Natural killer cell treated with Interleukin-12 subunit alpha and Interleukin-12 subunit beta and Interleukin-15 and Interleukin-18, amount 100 ng/mL, for 72 hours (primary cell): Measurements from ENCODE around the gene CDRT15L2. TPM values are rescaled to one million over a fixed set of nuclear protein-coding genes. Genes with fewer than 3 reads are reported as not detected.
"Not testable (repeated sequence)": the region's sequence is repeated elsewhere in the genome, so short reads cannot be mapped to it uniquely, and the experiment has no call there.

ENCODE experiments used
- ATAC-seq, 2 donors: fragments of 150-1000 bp; cut with Tn5 transposase in 1 of 2; sonication (Bioruptor Pico), chemical (Tn5 transposase) in 1 of 2; 2 replicates each; pipeline ENCODE4 v1.10.0; 2021
- DNase-seq: peaks from one replicate; pipeline ENCODE4 v3.0.0; 2022; ENCODE audit warnings: low spot score
- H3K27ac Mint-ChIP-seq, 2 donors: 1 replicate in 1 of 2; 2 replicates in 1 of 2; pipeline ENCODE4 v1.8.0; 2022; ENCODE audit warnings: mixed read lengths in 2 of 2, mild to moderate bottlenecking in 1 of 2, moderate library complexity in 1 of 2
- H3K27me3 Mint-ChIP-seq, 2 donors: 1 replicate in 1 of 2; 2 replicates in 1 of 2; pipeline ENCODE4 v1.8.0; 2022; ENCODE audit warnings: mixed read lengths in 2 of 2
- H3K36me3 Mint-ChIP-seq: one replicate; pipeline ENCODE4 v1.8.0; 2022; ENCODE audit warnings: mixed read lengths
- H3K4me1 Mint-ChIP-seq, 2 donors: 1 replicate in 1 of 2; 2 replicates in 1 of 2; pipeline ENCODE4 v1.8.0; 2022; ENCODE audit warnings: low read depth in 2 of 2, mixed read lengths in 2 of 2, mild to moderate bottlenecking in 1 of 2
- H3K4me3 Mint-ChIP-seq: one replicate; pipeline ENCODE4 v1.8.0; 2022; ENCODE audit warnings: mixed read lengths
- H3K9me3 Mint-ChIP-seq: 2 replicates; pipeline ENCODE4 v1.8.0; 2022; ENCODE audit warnings: mixed read lengths
- total RNA-seq, 2 donors: library from RNA; stranded (reverse); gene quantifications; one replicate each; pipeline ENCODE4 v1.2.3, GENCODE V29; 2022

The CDRT15L2 gene
- total RNA-seq: not detected

DNA sequence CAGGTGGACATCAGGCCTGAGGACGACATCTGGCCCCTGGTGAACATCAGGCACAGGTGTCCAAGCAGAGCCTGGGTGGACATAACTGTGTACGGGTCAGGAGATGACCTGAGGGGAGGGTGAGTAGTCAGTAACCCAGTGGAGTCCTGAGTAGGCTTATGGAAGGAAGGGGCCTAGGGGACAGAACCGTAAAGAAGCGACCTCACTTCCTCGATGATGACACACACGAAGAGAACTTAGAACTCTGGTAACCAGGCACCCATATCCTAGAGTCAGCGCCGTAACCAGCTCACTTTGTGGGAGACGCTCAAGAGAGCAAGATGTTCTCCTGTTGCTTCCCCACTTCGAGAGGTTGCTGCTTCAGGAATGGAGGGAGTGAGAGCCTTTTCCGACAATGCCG is at the start of gene CDRT15L2:
CDRT15L2 (plus strand) TSS at position 301 of the 400 bp plus-strand sequence; CDS start at position 321, 20 bp downstream.
- H3K4me3 Mint-ChIP-seq, DNase-seq, H3K4me1 Mint-ChIP-seq, ATAC-seq, H3K27me3 Mint-ChIP-seq, H3K36me3 Mint-ChIP-seq, H3K27ac Mint-ChIP-seq, H3K9me3 Mint-ChIP-seq: not testable (repeated sequence)

DNA sequence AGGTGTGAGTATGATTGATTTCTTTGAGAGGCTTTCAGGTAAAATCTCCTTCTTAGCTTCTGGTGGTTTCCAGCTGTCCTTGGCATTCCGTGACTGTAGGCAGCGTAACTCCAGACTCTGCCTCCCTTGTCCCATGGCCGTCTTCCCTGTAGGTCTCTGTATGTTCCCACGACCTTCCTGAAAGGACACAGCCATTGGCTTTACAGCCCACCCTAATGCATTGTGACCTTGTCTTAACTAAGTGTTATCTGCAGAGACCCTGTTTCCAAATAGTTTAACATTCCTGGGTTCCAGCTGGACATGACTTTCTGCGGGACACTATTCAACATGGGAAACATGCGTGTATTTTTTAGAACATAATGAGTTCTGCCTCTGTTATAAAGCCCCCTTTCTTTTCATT is 49.4 kb upstream of the CDRT15L2 start:
- not testable (repeated sequence) for H3K9me3 Mint-ChIP-seq, DNase-seq, H3K36me3 Mint-ChIP-seq, H3K27me3 Mint-ChIP-seq, ATAC-seq
- Mint-ChIP-seq H3K4me3 (peak overlapping the region; percentile 78), H3K27ac (peak overlapping the region; percentile 79 to 93), H3K4me1 (peaks cover 11 to 12% of the 10 kb centered on the region in 2 donors)

- not testable (repeated sequence) for ATAC-seq, DNase-seq, H3K36me3 Mint-ChIP-seq, H3K9me3 Mint-ChIP-seq, H3K27me3 Mint-ChIP-seq
- peaks cover 11 to 13% of the 10 kb centered on the region in 2 donors for H3K4me1 Mint-ChIP-seq
- peak overlapping the region; percentile 65 to 90 for H3K27ac Mint-ChIP-seq
- H3K4me3 Mint-ChIP-seq: peak overlapping the region; percentile 82
Measured at GRCh38 chr17:20532544-20533090, 46.9 kb upstream of the CDRT15L2 start.

DNA sequence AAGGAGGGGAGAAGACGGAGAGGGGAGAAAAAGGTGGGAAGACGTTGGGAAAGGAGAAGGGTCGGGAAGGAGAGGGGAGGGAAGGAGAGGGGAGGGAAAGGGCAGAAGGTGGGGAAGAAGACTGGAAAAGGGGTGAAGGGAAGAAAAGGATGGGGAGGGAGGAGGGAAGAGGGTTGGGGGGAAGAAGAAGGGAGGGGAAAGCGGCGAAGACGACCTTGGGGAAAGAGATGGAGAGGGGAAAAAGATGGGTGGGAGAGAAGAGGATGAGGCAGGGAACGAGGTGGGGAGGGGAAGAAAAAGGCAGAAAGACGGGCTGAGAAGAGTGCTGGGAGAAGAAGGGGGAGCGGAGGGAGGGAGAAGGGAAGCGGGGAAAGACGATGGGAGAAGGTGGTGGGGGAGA is 46.3 kb upstream of the CDRT15L2 start:
- Mint-ChIP-seq H3K4me1 (peaks cover 11 to 13% of the 10 kb centered on the region in 2 donors), H3K4me3 (peak overlapping the region; percentile 82), H3K27ac (peak overlapping the region; percentile 65 to 90)
- DNase-seq, H3K27me3 Mint-ChIP-seq, ATAC-seq, H3K36me3 Mint-ChIP-seq, H3K9me3 Mint-ChIP-seq: not testable (repeated sequence)

GRCh38 chr17:20534711-20535550 is 44.6 kb upstream of the CDRT15L2 start:
- H3K36me3 Mint-ChIP-seq, DNase-seq, H3K9me3 Mint-ChIP-seq, ATAC-seq, H3K27me3 Mint-ChIP-seq, H3K4me3 Mint-ChIP-seq: not testable (repeated sequence)
- Mint-ChIP-seq H3K27ac (peak overlapping the region in 1 of 2 donors; percentile 56), H3K4me1 (peaks cover 11 to 13% of the 10 kb centered on the region in 2 donors)

- H3K27me3 Mint-ChIP-seq, H3K36me3 Mint-ChIP-seq, H3K27ac Mint-ChIP-seq, H3K9me3 Mint-ChIP-seq, H3K4me1 Mint-ChIP-seq, H3K4me3 Mint-ChIP-seq, DNase-seq: not testable (repeated sequence)
- peak in 1 of 2 donors; percentile 28 for ATAC-seq
Measured at GRCh38 chr17:20540414-20540813, 39.1 kb upstream of the CDRT15L2 start.

GRCh38 chr17:20540865-20541264 is 38.7 kb upstream of the CDRT15L2 start:
- H3K9me3 Mint-ChIP-seq, H3K27ac Mint-ChIP-seq, H3K4me3 Mint-ChIP-seq, ATAC-seq, H3K36me3 Mint-ChIP-seq, H3K4me1 Mint-ChIP-seq, H3K27me3 Mint-ChIP-seq, DNase-seq: not testable (repeated sequence)

DNA sequence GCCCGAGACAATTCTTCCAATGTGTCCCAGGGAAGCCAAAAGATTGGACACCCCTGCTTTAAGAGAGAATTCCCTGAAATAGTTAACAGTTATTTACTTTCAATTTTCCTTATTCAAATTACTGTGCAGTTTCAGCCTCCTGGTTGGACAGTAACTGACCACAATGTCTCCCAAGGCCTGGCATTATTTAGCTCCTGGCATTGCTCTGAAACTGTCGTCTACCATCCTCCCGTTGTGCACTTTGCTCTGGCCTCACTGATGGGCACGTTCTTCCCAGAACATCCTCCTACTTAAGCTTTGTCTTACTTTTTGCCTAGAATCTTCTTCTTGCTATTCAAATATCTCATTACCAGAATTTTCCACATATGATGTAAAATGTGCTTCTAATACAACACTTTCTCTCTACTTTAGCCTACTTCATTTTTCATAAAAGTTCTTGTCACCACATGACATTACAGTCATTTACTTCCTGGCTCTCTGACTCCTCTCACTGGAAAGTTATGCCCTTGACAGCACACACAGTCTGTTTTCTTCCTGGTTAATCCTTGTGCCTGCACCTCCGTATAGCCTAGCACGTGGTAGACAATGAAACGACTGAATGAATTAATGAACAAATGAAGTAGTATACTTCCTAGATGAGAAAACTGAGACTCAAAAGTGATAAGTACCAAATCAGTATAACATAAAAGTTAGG is 37.5 kb upstream of the CDRT15L2 start:
- H3K27me3 Mint-ChIP-seq, ATAC-seq, DNase-seq, H3K36me3 Mint-ChIP-seq, H3K9me3 Mint-ChIP-seq, H3K27ac Mint-ChIP-seq, H3K4me3 Mint-ChIP-seq, H3K4me1 Mint-ChIP-seq: not testable (repeated sequence)

DNA sequence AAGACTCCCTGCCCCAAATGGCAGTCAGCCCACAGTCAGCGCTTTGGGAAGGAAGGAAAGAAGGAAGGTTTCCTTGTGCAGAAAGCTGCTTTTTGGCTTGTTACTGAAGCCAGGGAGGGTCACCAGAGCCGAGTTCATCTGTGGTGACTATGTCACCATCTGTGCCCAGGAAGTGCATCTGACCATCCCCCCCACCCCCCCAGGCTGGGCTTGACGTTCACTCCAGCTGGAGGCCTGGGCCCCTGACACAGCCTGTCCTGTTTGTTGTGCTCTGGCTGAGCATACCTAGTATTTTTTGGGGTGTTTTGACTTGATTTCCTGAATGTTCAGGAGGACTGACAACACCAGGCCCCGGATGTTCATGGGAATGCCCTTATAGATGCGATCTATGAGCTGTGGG is 31.6 kb upstream of the CDRT15L2 start:
- H3K27me3 Mint-ChIP-seq, H3K9me3 Mint-ChIP-seq, H3K4me3 Mint-ChIP-seq, H3K4me1 Mint-ChIP-seq, DNase-seq, H3K36me3 Mint-ChIP-seq, H3K27ac Mint-ChIP-seq, ATAC-seq: not testable (repeated sequence)

- H3K36me3 Mint-ChIP-seq, H3K4me1 Mint-ChIP-seq, H3K9me3 Mint-ChIP-seq, H3K4me3 Mint-ChIP-seq, H3K27me3 Mint-ChIP-seq, ATAC-seq, H3K27ac Mint-ChIP-seq, DNase-seq: not testable (repeated sequence)
Measured at GRCh38 chr17:20552920-20553319, 26.6 kb upstream of the CDRT15L2 start.

- H3K9me3 Mint-ChIP-seq, H3K27me3 Mint-ChIP-seq, ATAC-seq, H3K4me3 Mint-ChIP-seq, H3K4me1 Mint-ChIP-seq, DNase-seq, H3K27ac Mint-ChIP-seq, H3K36me3 Mint-ChIP-seq: not testable (repeated sequence)
Measured at GRCh38 chr17:20554728-20555127, 24.8 kb upstream of the CDRT15L2 start.

DNA sequence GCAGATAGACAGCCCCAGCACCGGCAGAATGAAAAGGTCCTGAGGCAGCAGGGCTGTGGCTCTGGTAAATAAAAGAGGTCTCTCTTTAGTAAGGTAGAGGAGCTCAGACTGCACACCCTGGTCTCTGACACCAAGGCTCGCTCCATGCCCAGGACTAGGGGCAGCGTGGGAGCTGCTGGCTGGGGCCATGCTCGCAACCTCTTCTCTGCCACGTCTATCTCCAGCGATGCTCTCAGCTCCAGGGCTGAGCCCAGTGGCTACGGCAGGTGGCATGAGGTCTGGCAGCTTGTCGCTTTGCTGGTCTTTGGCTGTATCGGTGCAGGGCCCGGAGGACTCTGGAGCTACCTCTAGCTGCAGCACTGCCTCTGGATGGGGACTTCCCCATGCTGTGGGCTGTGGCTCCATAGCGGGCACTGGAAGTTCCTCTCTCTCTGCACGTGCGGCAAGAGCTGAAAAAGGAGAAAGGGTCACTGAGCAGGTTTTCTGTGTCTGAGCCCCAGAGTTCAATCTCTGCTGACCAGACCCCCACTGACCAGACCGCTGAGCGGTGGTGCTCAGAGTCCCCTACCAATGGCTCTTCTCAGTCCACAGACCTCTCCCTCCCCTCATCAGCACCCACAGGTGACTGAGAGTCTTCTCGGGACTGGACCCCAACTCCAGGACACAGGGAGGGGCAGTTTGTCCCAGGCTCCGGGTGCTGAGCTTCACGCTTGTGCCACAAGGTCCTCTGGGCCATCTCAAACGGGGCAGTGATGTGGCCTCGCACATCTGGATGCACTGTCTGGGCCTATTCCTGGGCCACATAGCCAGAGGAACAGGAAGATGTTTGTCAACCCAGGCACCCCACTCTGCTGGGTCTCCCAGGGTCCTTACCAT is 24.2 kb upstream of the CDRT15L2 start:
- not testable (repeated sequence) for H3K36me3 Mint-ChIP-seq, H3K27me3 Mint-ChIP-seq, DNase-seq, H3K27ac Mint-ChIP-seq, H3K4me3 Mint-ChIP-seq, H3K9me3 Mint-ChIP-seq, H3K4me1 Mint-ChIP-seq
- ATAC-seq: peak; percentile 49 to 53

GRCh38 chr17:20558096-20558495 is 21.4 kb upstream of the CDRT15L2 start:
- H3K27ac Mint-ChIP-seq, H3K27me3 Mint-ChIP-seq, H3K4me3 Mint-ChIP-seq, DNase-seq, ATAC-seq, H3K36me3 Mint-ChIP-seq, H3K4me1 Mint-ChIP-seq, H3K9me3 Mint-ChIP-seq: not testable (repeated sequence)
